SU-DHL-6 (cell line): ENCODE data around the gene EFNB1.

Experiments used
- CTCF ChIP-seq: fragments of 200-600 bp; sonication (generic); IDR thresholded peaks from one replicate; pipeline ENCODE4 v1.5.1; 2017; ENCODE audit warnings: antibody characterized with exemption, mild to moderate bottlenecking, low read length, moderate library complexity; ENCODE audit not compliant: insufficient read depth, poor library complexity, severe bottlenecking
- EZH2phosphoT487 ChIP-seq: fragments of 200-600 bp; sonication (generic), shearing (Covaris generic); conservative IDR thresholded peaks from 2 replicates; pipeline ENCODE4 v1.6.1; 2018; ENCODE audit warnings: mild to moderate bottlenecking, antibody characterized with exemption, low read length, moderate library complexity, mixed read lengths

GRCh38 chrX:68823413-68824151, 5.2 kb upstream of the EFNB1 start:
- no peak for TF ChIP-seq CTCF
- TF ChIP-seq EZH2phosphoT487, result no peak
